Colon (tissue), 2 donors: ENCODE data around the gene VIL1.

Experiments
- FAIRE-seq: peaks from 2 replicates; lab custom pipeline; 2012; peaks lifted over from hg19 to GRCh38; lab: Jason Lieb, UNC
- donor health status: control.
- donor health status: control.

The VIL1 gene

DNA sequence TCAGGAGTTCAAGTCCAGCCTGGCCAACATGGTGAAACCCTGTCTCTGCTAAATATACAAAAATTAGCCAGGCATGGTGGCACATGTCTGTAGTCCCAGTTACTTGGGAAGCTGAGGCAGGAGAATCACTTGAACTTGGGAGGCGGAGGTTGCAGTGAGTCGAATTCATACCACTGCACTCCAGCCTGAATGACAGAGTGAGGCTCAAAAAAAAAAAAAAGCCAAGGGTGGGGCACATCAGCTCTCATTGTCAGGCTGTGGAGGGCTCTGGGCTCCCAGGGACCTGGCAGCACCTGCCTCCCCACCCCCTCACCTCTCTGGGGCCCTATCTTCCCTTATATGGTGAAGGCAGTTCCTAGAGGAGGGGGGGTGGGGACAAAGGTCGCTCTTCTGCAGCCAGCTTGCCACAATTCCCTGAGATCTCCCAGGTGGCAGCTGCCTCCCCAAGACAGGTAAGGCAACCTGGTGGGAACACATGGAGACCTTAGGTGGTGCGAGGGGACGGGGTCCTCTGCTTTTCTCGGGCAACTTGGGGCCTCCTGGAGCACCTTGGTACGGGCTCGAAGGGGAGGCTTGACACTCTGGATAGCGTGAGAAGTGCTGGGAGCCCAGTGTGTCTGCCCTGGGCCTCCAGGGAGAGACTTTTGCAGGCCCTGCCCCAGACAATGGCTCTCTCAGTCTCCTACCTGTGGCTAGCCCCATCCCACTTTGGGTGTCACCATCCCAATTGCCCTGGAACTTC lies at the start of gene VIL1:
Gene VIL1 (plus strand): TSS at position 407 of the 742 bp plus-strand sequence. CDS start 4,656 bp downstream, outside the sequence.
- FAIRE-seq = no peak

DNA sequence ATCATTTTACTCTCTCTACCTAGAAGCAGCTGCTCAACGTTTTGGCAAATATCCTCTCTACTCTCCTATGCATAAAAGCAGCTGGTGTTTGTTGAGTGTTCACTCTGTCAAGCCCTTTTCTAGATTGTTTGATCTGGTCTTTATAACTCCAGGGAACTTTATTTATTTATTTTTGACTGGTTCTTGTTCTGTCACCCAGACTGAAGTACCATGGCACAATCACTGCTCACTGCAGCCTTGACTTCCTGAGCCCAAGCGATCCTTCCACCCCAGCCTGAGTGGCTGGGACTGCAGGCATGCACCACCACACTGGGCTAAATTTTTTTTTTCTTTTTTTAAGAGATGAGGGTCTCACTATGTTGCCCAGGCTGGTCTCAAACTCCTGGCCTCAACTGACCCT lies 49.6 kb upstream of the VIL1 start:
- no peak for FAIRE-seq

DNA sequence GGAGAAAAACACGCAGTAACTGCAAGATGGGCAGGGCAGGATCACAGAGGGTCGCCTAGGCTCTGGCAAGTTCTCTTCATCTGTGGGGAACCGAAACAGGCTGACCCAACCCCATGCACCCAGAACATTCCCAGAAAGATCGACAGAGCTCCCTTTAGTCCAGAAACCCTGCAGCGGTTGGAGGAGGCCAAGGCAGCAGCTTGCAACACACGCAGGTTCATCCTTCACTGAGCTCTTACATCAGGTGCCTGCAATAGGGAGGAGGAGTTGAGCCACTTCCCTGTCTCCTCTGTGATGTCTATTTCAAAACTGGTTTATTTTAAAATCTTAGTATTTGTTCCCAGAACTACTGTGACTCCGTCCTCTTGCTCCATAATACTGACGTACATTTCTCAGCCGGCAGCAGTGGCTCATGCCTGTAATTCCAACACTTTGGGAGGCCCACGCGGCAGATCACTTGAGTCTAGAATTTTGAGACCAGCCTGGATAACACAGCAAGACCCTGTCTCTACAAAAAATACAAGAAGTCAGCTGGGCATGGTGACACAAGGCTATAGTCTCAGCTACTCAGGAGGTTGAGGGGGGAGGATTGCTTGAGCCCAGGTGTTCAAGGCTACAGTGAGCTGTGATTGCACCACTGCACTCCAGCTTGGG lies 48.4 kb upstream of the VIL1 start:
- no peak for FAIRE-seq

DNA sequence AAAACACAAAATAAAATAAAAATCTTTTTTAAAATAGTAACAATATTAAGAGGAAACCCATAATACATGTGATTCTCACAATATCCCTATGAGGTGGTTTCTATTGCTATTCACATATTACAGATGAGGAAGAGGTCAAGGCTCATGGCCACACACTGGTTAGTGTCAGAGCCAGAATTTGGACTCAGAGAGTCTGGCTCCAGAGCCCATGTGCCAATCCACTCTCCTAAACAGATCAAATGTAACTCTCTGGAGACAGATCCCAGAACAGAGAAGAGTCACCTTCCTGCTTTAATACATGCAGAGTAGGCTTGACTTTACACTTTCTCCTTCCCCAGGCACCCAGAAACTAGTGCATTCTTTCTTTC lies 47.0 kb upstream of the VIL1 start:
- FAIRE-seq = no peak

DNA sequence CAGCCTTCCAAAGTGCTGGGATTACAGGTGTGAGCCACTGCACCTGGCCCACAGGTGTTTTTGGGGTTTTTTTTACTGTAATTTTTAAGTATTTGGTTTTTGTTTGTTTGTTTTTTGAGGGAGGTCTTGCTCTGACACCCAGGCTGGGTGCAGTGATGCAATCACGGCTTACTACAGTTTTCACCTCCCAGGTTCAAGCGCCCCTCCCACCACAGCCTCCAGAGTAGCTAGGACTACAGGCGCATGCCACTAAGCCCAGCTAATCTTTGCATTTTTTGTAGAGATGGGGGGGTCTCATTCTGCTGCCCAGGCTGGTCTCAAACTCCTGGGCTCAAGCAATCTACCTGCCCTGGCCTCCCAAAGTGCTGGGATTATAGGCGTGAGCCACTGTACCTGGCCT lies 44.1 kb upstream of the VIL1 start:
- no peak for FAIRE-seq

DNA sequence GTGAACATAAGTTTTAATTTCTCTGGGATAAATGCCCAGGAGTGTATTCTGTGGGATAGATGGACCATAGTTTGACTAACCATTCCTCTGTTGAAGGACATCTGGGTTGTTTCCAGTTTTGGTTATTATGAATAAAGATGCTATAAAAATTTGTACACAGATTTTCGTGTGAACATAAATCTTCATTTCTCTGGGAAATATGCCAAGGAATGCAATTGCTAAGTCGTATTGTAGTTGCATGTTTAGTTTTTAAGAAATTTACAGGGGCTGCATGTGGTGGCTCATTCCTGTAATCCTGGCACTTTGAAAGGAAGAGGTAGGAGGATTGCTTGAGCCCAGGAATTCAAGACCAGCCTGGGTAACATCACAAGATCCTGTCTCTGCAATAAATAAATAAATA lies 43.7 kb upstream of the VIL1 start:
- FAIRE-seq = no peak

DNA sequence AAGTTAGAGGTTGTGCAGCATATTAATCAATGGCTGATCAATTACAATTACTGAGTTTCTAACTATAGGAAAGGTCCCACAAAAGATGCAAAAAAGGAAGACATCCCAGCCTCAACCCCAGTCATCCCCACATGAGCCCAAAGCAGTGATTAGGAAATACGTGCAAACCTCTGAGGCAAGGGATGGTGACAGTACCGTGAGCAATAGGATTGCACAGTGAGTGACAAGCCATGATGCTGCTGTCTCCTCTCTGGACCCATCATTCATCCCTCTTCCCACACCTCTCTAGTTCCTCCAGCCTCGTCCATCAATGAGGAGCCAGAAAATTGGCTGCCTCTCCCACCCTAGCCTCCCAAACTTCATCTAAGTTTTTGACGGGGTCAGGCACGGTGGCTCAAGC lies 40.9 kb upstream of the VIL1 start:
- FAIRE-seq = no peak

DNA sequence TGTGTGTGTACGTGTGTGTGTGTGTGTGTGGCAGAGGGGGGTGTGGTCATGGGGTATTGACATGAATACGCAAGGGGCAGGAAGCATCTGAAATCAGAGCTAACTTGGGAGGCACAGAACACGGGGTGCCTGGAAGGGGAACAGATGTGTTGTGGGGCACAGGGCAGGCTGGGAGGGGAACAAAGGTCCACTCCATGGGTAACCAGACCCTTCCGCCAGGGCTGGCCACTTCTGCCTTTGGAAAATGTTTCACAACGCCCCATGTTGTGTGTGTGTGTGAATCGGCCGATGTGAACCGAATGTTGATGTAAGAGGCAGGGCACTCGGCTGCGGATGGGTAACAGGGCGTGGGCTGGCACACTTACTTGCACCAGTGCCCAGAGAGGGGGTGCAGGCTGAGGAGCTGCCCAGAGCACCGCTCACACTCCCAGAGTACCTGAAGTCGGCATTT lies 37.0 kb upstream of the VIL1 start, which contains the start of gene SLC11A1:
Gene SLC11A1 (plus strand): TSS at position 358 of the 451 bp plus-strand sequence. CDS start 96 bp downstream, outside the sequence.
- FAIRE-seq = no peak

DNA sequence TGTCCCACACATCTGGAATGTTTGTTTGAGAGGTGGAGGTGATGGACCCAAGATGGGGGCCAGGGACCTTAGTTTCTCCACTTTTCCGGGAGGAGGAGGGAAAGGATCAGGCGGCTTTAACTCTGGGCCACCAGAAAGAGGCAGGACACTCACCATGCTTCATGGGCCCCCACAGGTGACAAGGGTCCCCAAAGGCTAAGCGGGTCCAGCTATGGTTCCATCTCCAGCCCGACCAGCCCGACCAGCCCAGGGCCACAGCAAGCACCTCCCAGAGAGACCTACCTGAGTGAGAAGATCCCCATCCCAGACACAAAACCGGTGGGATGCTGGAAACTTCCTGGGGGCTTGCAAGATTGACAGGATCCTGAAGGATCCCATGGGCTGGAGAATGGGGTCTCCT lies 36.1 kb upstream of the VIL1 start:
- FAIRE-seq = no peak

DNA sequence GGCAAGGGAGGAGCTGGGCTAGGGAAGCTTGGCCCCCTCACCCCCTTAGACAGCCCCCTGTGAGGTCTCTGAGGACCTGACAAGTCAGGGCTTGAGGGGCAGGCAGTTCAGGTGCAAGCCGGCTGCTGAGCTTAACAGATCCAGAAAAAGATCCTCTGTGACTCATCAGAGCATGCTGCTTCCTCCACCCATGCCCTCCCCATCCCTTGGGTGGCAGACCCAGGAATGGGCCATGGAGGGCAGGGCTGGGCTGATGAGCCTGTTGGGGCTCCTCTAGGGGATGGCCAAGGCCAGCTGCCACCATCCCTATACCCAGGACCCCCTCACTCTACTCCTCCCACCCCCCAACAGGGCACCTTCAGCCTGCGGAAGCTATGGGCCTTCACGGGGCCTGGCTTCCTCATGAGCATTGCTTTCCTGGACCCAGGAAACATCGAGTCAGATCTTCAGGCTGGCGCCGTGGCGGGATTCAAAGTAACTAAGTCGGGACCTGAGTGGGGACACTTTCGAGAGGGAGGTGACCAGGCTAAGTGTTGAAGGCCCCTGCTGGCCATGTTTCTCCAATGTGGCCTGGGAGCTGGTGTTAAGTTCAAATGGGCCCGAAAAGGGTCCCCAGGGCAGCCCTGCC lies 34.9 kb upstream of the VIL1 start:
- no peak for FAIRE-seq

DNA sequence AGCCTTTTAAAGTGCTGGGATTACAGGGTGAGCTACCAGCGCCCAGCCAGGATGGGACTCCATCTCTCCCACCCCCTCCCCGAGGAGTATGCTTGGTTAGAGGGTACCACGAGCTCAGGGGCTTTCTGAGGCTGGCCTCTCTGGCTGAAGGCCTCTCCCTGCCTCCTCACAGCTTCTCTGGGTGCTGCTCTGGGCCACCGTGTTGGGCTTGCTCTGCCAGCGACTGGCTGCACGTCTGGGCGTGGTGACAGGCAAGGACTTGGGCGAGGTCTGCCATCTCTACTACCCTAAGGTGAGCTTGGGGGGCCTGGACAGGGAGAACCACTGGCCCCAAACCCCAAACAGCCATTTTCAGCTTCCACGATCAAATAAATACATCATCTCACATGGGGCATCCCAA lies 33.9 kb upstream of the VIL1 start:
- FAIRE-seq = no peak

DNA sequence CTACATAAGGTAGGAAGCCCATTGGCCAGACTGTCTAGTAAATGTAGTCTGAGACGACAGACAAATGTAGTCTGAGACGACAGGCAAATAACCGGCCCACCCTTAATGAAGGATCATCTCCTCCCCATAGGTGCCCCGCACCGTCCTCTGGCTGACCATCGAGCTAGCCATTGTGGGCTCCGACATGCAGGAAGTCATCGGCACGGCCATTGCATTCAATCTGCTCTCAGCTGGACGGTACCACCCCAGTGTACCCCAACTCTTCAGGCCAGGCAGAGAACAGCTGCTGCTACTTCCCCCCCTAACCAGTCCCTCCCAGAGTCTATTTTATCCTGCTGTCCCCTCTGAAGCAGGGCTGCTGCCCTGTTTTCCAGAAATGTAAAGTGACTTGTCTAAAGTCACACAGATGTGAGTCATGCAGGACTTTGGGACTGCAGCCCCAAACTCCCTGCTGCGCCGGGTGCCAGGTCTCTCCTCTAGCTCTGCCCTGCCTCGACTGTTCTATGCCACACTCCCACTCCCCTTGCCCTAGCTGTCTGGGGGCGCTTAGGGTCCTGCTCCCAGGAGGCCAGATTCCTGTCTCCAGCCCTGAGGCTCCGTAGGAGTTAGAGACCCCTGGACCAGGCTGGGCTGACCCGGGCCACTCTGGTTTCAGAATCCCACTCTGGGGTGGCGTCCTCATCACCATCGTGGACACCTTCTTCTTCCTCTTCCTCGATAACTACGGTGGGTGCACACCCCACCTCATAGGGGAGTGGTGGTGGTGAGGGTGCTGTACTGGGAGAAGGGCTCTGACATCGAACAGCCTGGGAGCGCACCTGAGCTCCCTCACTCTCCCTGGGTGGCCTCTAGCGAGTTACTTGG lies 32.2 kb upstream of the VIL1 start:
- FAIRE-seq = no peak

DNA sequence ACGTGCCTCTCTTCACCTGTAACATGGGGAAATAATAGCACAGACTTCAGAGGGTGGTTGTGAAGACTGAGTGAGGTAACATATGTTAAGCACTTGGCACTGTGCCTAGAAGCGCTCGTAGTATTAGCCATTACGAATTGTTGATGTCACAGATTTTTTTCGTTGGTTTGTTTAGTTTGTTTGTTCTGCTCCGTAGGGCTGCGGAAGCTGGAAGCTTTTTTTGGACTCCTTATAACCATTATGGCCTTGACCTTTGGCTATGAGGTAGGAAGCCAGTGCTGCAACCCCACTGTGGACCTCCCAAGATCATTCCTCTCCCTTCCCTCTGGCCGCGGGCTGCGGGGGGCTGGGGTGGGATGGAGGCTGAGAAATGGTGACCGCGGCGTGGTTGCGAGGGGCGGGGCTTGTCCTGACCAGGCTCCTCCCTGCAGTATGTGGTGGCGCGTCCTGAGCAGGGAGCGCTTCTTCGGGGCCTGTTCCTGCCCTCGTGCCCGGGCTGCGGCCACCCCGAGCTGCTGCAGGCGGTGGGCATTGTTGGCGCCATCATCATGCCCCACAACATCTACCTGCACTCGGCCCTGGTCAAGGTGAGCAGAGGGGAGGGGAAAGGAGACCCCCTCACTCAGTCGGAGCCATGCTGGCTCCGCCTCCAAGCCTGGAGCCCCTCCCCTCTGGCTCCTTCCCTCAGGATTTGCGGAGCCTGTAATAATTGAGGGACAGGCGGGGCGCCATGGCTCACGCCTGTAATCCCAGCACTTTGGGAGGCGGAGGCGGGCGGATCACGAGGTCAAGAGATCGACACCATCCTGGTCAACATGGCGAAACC lies 31.3 kb upstream of the VIL1 start:
- no peak for FAIRE-seq

DNA sequence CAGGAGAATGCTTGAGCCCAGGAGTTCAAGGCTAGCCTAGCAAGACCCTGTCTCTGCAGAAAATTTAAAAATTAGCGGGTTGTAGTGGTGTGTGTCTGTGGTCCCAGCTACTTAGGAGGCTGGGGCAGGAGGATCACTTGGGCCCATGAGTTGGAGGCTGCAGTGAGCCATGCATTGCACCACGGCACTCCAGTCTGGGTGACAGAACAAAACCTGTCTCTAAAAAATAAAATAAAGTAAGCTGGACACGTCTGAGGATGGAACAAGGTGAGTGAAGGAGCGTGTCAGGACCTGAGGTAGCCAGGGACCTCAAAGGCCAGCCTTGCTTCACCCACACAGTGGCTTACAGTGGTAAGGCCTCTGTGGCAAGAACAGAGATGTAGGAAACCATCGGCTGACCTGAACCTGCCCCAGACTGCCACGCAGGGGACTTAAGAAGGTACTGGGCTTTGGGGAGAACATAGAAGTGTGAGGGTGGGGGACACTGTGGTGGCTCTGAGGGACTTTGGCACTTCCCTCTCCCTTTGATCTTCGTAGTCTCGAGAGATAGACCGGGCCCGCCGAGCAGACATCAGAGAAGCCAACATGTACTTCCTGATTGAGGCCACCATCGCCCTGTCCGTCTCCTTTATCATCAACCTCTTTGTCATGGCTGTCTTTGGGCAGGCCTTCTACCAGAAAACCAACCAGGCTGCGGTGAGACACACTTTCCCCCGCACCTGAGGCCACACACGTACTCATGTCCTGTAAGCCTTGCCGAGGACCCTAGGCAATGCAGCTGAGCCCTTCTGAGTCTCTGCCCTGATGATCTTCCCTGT lies 29.4 kb upstream of the VIL1 start:
- no peak for FAIRE-seq

DNA sequence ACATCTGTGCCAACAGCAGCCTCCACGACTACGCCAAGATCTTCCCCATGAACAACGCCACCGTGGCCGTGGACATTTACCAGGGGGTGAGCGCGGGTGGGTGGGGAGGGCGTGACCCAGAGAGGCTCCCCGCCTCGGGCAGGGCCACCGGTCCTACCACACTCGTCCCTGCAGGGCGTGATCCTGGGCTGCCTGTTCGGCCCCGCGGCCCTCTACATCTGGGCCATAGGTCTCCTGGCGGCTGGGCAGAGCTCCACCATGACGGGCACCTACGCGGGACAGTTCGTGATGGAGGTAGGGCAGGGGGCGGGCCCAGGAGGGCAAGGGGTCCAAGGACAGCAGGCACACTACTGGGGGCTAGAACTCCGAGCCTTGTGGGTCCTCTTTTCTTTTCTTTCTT lies 27.7 kb upstream of the VIL1 start:
- FAIRE-seq = no peak

DNA sequence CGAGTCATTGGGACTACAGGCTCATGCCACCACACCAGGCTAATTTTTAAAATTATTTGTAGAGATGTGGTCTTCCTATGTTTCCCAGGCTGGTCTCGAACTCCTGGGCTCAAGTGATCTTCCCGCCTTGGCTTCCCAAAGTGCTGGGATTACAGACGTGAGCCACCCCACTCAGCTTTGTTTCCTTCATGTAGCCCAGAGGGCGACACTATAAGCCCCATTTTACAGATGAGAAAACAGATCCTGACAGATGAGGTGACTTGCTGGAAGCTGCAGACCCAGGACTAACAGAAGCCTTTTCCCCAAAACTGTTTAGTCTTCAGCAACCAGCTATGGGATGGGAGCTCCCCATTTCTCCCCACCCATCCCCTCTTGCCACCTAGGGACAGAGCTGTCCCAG lies 26.5 kb upstream of the VIL1 start:
- no peak for FAIRE-seq

DNA sequence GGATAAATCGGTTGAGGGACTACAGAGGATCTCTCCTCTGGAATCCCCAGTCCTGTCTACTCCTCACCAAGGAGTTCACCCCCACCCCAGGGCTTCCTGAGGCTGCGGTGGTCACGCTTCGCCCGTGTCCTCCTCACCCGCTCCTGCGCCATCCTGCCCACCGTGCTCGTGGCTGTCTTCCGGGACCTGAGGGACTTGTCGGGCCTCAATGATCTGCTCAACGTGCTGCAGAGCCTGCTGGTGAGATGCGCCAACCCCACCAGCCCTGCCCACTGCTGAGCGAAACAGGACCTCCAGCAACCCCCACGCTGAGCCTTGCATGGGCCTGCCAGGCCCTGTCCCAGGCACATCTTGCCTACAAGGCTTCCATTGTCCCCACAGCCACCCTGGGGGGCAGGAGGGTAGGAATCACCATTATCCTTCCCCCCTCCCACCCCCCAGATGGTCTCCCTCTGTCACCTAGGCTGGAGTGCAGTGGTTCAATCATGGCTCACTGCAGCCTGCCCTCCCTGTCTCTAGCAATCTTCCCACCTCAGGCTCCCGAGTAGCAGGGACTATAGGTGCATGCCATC lies 25.9 kb upstream of the VIL1 start:
- no peak for FAIRE-seq

DNA sequence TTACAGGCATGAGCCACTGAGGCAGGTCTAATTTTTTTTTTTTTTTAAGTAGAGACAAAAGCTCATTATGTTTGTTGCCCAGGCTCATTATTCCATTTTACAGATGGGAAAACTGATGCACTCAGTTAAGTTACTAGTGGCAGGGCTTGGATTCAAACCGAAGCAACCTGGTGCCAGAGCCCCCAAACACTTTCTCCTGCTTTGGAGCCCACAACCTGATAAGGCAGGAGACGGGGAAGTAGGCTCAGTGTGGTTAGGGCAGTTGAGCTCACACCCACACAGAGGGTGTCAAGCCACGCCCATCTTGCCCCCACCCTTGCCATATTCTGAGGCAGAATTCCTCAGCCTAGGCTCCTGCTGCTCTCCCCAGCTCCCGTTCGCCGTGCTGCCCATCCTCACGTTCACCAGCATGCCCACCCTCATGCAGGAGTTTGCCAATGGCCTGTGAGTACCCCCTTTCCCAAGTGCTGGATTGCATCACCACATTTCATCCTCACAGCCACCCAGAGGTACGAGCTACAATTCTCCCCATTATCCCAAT lies 25.1 kb upstream of the VIL1 start:
- no peak for FAIRE-seq

DNA sequence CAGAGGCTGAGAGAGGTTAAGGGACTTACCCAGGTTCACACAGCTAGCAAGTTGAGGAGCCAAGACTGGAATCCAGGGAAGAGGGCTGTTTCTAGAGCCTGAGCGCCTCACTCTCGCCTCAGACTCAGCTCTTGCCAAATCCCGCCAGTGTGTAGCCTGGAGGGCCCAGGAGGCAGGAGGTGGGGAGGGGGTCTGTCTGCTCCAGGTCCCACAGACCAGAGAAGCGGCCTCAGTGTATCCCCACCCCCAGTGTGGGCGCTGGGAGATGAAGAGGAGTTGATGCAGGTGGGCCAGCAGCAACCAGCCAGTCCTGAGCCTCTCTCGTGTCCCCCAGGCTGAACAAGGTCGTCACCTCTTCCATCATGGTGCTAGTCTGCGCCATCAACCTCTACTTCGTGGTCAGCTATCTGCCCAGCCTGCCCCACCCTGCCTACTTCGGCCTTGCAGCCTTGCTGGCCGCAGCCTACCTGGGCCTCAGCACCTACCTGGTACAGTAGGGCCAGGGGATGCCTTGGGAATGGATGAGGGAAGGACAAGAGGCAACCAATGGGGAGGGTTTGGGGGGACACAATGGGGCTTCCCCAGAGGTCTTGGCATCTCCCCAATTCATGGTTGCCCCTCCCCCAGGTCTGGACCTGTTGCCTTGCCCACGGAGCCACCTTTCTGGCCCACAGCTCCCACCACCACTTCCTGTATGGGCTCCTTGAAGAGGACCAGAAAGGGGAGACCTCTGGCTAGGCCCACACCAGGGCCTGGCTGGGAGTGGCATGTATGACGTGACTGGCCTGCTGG lies 24.4 kb upstream of the VIL1 start:
- FAIRE-seq = no peak
